Measurements from ENCODE around the gene CASP8. TPM values are rescaled to one million over a fixed set of nuclear protein-coding genes. Genes with fewer than 3 reads are reported as not detected.

The CASP8 gene
- total and polyA plus RNA-seq, 2 of the 13 experiments (the other 11 are each of a cell fraction or from before 2014, with no cell fraction given): 25.0 to 52.8 TPM

- TF ChIP-seq REST (IDR thresholded peaks at IDR 0.05; ENCODE audit: borderline replicate concordance in 1 of 2, low read depth in 1 of 2, low read length in 2 of 2) (no peak), ZBTB39 (CRISPR knock-in tag; IDR thresholded peaks at IDR 0.05) (no peak), BHLHE40 (IDR thresholded peaks at IDR 0.05; ENCODE audit: low read length) (peak; percentile 65; the same call in 1 of the 2 replicates), GPBP1L1 (CRISPR knock-in tag; IDR thresholded peaks at IDR 0.05) (no peak), ZC3H13 (CRISPR knock-in tag; IDR thresholded peaks at IDR 0.05) (no peak), MBD4 (IDR thresholded peaks at IDR 0.05; ENCODE audit: borderline replicate concordance, low read length) (0 out of 2 replicates have a peak, but pooled peaks have one; percentile 45), PITX1 (CRISPR knock-in tag; IDR thresholded peaks at IDR 0.05) (no peak), ARID5B (CRISPR knock-in tag; IDR thresholded peaks at IDR 0.05) (no peak), ZNF773 (CRISPR knock-in tag; IDR thresholded peaks at IDR 0.05; ENCODE audit: borderline replicate concordance) (no peak), MYNN (CRISPR knock-in tag; IDR thresholded peaks at IDR 0.05; ENCODE audit: low read depth) (no peak), ZNF10 (CRISPR knock-in tag; IDR thresholded peaks at IDR 0.05; ENCODE audit: borderline replicate concordance, low read depth) (no peak), ZNF430 (CRISPR knock-in tag; IDR thresholded peaks at IDR 0.05) (0 out of 2 replicates have a peak, but pooled peaks have one; percentile 20), ZNF24 (IDR thresholded peaks at IDR 0.05) (no peak), ARID2 (CRISPR knock-in tag; IDR thresholded peaks at IDR 0.05; ENCODE audit: borderline replicate concordance) (no peak)
- TF ChIP-seq, protein P1, sequence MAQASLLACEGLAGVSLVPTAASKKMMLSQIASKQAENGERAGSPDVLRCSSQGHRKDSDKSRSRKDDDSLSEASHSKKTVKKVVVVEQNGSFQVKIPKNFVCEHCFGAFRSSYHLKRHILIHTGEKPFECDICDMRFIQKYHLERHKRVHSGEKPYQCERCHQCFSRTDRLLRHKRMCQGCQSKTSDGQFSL (CRISPR knock-in tag; IDR thresholded peaks at IDR 0.05): peak; percentile 62; the same call in 1 of the 2 replicates
- TF ChIP-seq, protein P2, sequence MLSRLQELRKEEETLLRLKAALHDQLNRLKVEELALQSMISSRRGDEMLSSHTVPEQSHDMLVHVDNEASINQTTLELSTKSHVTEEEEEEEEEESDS (CRISPR knock-in tag; IDR thresholded peaks at IDR 0.05; ENCODE audit: borderline replicate concordance): no peak
Measured at GRCh38 chr2:201233812-201234662, 26.3 kb upstream of the CASP8 start (continued).

All from HepG2 (cell line).